ENCODE measurements around the gene USP12. TPM values are rescaled to one million over a fixed set of nuclear protein-coding genes. Genes with fewer than 3 reads are reported as not detected.
A peak's percentile ranks its signal among the peaks of the same experiment; 100 is the strongest.

Gene USP12
- total RNA-seq, 1 experiment from 2014 or later = 26.1 TPM

DNA sequence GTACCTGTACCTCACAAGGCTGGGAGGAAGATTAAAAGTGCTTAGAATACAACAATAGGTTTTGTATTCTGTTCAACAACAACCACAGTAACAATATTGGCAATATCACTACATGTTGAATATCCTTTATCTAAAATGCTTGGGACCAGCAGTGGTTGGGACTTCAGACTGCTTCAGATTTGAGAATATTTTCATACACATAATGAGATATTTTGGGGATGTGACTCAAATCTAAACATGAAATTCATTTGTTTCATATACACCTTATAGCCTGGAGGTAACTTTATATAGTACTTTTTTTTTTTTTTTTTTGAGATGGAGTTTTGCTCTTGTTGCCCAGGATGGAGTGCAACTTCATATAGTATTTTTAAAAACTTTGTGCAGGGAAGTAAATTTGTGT lies 73.9 kb downstream of the USP12 start:
- Mint-ChIP-seq H3K4me1 (no peaks in the 10 kb centered on the region), H3K9me3 (no peaks in the 10 kb centered on the region), H3K27ac (0 out of 2 replicates have a peak overlapping the region, but pooled peaks have one; percentile 30), H3K4me3 (no peak overlapping the region), H3K36me3 (peaks cover 33% of the 10 kb centered on the region), H3K27me3 (ENCODE audit: low read depth) (no peaks in the 10 kb centered on the region)
- TF ChIP-seq PRRX2 (CRISPR knock-in tag; IDR thresholded peaks at IDR 0.05) = no peak
- ChIA-PET CTCF (no interaction called here), POLR2A (no interaction called here)
- ATAC-seq = no peak
- no peak for DNase-seq (ENCODE audit: low spot score)

DNA sequence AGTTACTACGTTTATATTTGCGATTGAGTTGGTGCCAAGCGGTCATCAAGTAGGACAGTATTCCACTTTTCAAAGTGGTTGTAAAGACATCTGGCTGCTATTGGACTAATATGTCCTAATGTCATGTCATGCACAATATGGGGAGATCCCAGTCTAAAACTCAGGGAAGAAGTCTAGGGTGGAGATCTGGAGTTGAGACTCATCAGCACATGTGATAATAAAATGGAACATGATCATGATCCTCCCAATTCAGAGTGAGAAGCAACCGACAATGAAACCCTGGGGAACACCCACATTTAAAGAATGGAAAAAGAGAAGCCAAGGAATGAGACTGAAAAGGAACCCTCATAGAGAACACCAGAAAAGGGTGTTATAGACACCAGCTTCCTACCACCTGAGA lies 80.2 kb downstream of the USP12 start:
- DNase-seq (ENCODE audit: low spot score) (no peak), ATAC-seq (no peak)
- no peaks in the 10 kb centered on the region for H3K4me1 Mint-ChIP-seq
- H3K9me3 Mint-ChIP-seq = no peaks in the 10 kb centered on the region
- peaks cover 37% of the 10 kb centered on the region for H3K36me3 Mint-ChIP-seq
- ChIA-PET CTCF (no interaction called here), POLR2A (no interaction called here)
- TF ChIP-seq, protein P1, sequence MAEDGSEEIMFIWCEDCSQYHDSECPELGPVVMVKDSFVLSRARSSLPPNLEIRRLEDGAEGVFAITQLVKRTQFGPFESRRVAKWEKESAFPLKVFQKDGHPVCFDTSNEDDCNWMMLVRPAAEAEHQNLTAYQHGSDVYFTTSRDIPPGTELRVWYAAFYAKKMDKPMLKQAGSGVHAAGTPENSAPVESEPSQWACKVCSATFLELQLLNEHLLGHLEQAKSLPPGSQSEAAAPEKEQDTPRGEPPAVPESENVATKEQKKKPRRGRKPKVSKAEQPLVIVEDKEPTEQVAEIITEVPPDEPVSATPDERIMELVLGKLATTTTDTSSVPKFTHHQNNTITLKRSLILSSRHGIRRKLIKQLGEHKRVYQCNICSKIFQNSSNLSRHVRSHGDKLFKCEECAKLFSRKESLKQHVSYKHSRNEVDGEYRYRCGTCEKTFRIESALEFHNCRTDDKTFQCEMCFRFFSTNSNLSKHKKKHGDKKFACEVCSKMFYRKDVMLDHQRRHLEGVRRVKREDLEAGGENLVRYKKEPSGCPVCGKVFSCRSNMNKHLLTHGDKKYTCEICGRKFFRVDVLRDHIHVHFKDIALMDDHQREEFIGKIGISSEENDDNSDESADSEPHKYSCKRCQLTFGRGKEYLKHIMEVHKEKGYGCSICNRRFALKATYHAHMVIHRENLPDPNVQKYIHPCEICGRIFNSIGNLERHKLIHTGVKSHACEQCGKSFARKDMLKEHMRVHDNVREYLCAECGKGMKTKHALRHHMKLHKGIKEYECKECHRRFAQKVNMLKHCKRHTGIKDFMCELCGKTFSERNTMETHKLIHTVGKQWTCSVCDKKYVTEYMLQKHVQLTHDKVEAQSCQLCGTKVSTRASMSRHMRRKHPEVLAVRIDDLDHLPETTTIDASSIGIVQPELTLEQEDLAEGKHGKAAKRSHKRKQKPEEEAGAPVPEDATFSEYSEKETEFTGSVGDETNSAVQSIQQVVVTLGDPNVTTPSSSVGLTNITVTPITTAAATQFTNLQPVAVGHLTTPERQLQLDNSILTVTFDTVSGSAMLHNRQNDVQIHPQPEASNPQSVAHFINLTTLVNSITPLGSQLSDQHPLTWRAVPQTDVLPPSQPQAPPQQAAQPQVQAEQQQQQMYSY (CRISPR knock-in tag; IDR thresholded peaks at IDR 0.05) = no peak
- no peak for TF ChIP-seq SP1 (CRISPR knock-in tag; conservative IDR thresholded peaks at IDR 0.05)
- TF ChIP-seq, protein P2, sequence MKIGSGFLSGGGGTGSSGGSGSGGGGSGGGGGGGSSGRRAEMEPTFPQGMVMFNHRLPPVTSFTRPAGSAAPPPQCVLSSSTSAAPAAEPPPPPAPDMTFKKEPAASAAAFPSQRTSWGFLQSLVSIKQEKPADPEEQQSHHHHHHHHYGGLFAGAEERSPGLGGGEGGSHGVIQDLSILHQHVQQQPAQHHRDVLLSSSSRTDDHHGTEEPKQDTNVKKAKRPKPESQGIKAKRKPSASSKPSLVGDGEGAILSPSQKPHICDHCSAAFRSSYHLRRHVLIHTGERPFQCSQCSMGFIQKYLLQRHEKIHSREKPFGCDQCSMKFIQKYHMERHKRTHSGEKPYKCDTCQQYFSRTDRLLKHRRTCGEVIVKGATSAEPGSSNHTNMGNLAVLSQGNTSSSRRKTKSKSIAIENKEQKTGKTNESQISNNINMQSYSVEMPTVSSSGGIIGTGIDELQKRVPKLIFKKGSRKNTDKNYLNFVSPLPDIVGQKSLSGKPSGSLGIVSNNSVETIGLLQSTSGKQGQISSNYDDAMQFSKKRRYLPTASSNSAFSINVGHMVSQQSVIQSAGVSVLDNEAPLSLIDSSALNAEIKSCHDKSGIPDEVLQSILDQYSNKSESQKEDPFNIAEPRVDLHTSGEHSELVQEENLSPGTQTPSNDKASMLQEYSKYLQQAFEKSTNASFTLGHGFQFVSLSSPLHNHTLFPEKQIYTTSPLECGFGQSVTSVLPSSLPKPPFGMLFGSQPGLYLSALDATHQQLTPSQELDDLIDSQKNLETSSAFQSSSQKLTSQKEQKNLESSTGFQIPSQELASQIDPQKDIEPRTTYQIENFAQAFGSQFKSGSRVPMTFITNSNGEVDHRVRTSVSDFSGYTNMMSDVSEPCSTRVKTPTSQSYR (CRISPR knock-in tag; IDR thresholded peaks at IDR 0.05) = no peak
- TF ChIP-seq, protein P3, sequence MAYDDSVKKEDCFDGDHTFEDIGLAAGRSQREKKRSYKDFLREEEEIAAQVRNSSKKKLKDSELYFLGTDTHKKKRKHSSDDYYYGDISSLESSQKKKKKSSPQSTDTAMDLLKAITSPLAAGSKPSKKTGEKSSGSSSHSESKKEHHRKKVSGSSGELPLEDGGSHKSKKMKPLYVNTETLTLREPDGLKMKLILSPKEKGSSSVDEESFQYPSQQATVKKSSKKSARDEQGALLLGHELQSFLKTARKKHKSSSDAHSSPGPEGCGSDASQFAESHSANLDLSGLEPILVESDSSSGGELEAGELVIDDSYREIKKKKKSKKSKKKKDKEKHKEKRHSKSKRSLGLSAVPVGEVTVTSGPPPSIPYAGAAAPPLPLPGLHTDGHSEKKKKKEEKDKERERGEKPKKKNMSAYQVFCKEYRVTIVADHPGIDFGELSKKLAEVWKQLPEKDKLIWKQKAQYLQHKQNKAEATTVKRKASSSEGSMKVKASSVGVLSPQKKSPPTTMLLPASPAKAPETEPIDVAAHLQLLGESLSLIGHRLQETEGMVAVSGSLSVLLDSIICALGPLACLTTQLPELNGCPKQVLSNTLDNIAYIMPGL (CRISPR knock-in tag; IDR thresholded peaks at IDR 0.05) = no peak
- no peak overlapping the region for H3K4me3 Mint-ChIP-seq
- no peaks in the 10 kb centered on the region for H3K27me3 Mint-ChIP-seq (ENCODE audit: low read depth)
- peak overlapping the region; percentile 13; the same call in 1 of the 2 replicates for H3K27ac Mint-ChIP-seq

DNA sequence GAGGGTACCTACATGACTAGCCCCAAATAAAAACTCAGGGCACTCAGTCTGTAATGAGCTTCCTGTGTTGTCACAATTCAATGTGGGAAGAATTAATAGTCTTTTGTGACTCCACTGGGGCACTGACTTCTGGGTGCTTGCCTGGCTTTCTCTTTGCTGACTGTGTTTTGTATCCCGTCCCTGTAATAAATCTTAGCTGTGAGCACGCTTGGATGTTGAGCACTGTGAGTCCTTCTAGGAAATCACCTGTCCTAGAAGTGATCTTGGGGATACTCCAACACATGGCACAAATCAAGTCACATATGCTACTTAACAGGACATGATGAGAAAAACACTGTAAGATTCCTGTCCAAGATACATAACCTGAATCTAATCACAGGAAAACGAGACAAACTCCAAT lies 83.0 kb downstream of the USP12 start:
- Mint-ChIP-seq H3K27me3 (ENCODE audit: low read depth) (no peaks in the 10 kb centered on the region), H3K9me3 (no peaks in the 10 kb centered on the region), H3K4me3 (no peak overlapping the region), H3K4me1 (no peaks in the 10 kb centered on the region), H3K27ac (no peak overlapping the region; the same call in 1 of the 2 replicates), H3K36me3 (peaks cover 36% of the 10 kb centered on the region)
- no peak for ATAC-seq
- POLR2A ChIA-PET = no interaction called here
- CTCF ChIA-PET = interaction anchor here (0.5 kb wide), 1 partner anchor 263 kb away, joined by 4 read pairs; no protein-coding TSS in a partner anchor
- DNase-seq (ENCODE audit: low spot score) = no peak
- TF ChIP-seq RELA (CRISPR knock-in tag; IDR thresholded peaks at IDR 0.05; ENCODE audit: borderline replicate concordance) (no peak), NR3C1 (CRISPR knock-in tag; conservative IDR thresholded peaks at IDR 0.05; ENCODE audit: low read depth) (no peak), ATF1 (CRISPR knock-in tag; IDR thresholded peaks at IDR 0.05) (no peak), ZNF138 (CRISPR knock-in tag; conservative IDR thresholded peaks at IDR 0.05) (no peak), SOX15 (CRISPR knock-in tag; IDR thresholded peaks at IDR 0.05) (no peak), CBFB (CRISPR knock-in tag; IDR thresholded peaks at IDR 0.05; ENCODE audit: low read depth) (no peak), JAZF1 (CRISPR knock-in tag; IDR thresholded peaks at IDR 0.05) (no peak), JUN (CRISPR knock-in tag; IDR thresholded peaks at IDR 0.05) (no peak), ZNF317 (CRISPR knock-in tag; IDR thresholded peaks at IDR 0.05; ENCODE audit: borderline replicate concordance, low read depth) (no peak), NR1H2 (CRISPR knock-in tag; IDR thresholded peaks at IDR 0.05) (no peak), ZNF263 (CRISPR knock-in tag; IDR thresholded peaks at IDR 0.05; ENCODE audit: low read depth) (no peak), PRRX2 (CRISPR knock-in tag; IDR thresholded peaks at IDR 0.05) (no peak), TEAD1 (CRISPR knock-in tag; IDR thresholded peaks at IDR 0.05) (no peak)
- TF ChIP-seq, protein P4, sequence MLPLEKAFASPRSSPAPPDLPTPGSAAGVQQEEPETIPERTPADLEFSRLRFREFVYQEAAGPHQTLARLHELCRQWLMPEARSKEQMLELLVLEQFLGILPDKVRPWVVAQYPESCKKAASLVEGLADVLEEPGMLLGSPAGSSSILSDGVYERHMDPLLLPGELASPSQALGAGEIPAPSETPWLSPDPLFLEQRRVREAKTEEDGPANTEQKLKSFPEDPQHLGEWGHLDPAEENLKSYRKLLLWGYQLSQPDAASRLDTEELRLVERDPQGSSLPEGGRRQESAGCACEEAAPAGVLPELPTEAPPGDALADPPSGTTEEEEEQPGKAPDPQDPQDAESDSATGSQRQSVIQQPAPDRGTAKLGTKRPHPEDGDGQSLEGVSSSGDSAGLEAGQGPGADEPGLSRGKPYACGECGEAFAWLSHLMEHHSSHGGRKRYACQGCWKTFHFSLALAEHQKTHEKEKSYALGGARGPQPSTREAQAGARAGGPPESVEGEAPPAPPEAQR (CRISPR knock-in tag; IDR thresholded peaks at IDR 0.05) = no peak
- TF ChIP-seq, protein P5, sequence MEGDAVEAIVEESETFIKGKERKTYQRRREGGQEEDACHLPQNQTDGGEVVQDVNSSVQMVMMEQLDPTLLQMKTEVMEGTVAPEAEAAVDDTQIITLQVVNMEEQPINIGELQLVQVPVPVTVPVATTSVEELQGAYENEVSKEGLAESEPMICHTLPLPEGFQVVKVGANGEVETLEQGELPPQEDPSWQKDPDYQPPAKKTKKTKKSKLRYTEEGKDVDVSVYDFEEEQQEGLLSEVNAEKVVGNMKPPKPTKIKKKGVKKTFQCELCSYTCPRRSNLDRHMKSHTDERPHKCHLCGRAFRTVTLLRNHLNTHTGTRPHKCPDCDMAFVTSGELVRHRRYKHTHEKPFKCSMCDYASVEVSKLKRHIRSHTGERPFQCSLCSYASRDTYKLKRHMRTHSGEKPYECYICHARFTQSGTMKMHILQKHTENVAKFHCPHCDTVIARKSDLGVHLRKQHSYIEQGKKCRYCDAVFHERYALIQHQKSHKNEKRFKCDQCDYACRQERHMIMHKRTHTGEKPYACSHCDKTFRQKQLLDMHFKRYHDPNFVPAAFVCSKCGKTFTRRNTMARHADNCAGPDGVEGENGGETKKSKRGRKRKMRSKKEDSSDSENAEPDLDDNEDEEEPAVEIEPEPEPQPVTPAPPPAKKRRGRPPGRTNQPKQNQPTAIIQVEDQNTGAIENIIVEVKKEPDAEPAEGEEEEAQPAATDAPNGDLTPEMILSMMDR (IDR thresholded peaks at IDR 0.05) = no peak
- TF ChIP-seq, protein P6, sequence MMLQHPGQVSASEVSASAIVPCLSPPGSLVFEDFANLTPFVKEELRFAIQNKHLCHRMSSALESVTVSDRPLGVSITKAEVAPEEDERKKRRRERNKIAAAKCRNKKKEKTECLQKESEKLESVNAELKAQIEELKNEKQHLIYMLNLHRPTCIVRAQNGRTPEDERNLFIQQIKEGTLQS (CRISPR knock-in tag; conservative IDR thresholded peaks at IDR 0.05) = no peak
